Loucy (cell line): Measurements from ENCODE around the gene KLF8.
A peak's percentile ranks its signal among the peaks of the same experiment; 100 is the strongest.

Source experiments
- H2AFZ ChIP-seq: fragments of 200-600 bp; sonication (generic); 2 replicates; pipeline ENCODE4 v1.6.0; 2016; ENCODE audit warnings: antibody characterized with exemption, mild to moderate bottlenecking, low read length, moderate library complexity
- H3F3A ChIP-seq: fragments of 200-600 bp; 2 replicates; pipeline ENCODE4 v1.6.0; 2016; ENCODE audit warnings: antibody characterized with exemption, low read depth, mild to moderate bottlenecking
- H3K27me3 ChIP-seq: fragments of 200-600 bp; sonication (generic); 2 replicates; pipeline ENCODE4 v1.6.1; 2014; ENCODE audit warnings: low read length, mild to moderate bottlenecking; ENCODE audit not compliant: insufficient read depth, poor library complexity, severe bottlenecking
- H3K36me3 ChIP-seq: fragments of 200-600 bp; sonication (generic); 2 replicates; pipeline ENCODE4 v1.6.1; 2016; ENCODE audit warnings: low read length; ENCODE audit not compliant: insufficient read depth
- H3K4me1 ChIP-seq: fragments of 200-600 bp; sonication (generic); 2 replicates; pipeline ENCODE4 v1.5.1; 2014; ENCODE audit warnings: low read length, mild to moderate bottlenecking; ENCODE audit not compliant: insufficient read depth, poor library complexity, severe bottlenecking
- H3K4me2 ChIP-seq: fragments of 200-600 bp; sonication (generic); 2 replicates; pipeline ENCODE4 v1.6.0; 2014; ENCODE audit warnings: antibody characterized with exemption, low read length, low read depth, mild to moderate bottlenecking; ENCODE audit not compliant: poor library complexity, severe bottlenecking
- H3K4me3 ChIP-seq: fragments of 200-600 bp; sonication (generic); 2 replicates; pipeline ENCODE4 v1.5.1; 2014; ENCODE audit warnings: low read length, mild to moderate bottlenecking, mixed read lengths; ENCODE audit not compliant: poor library complexity, severe bottlenecking
- H3K79me2 ChIP-seq: fragments of 200-600 bp; sonication (generic); 2 replicates; pipeline ENCODE4 v1.6.1; 2014; ENCODE audit warnings: low read length; ENCODE audit not compliant: insufficient read depth
- H3K9ac ChIP-seq: fragments of 200-600 bp; sonication (generic); 2 replicates; pipeline ENCODE4 v1.6.0; 2014; ENCODE audit warnings: mild to moderate bottlenecking, low read depth, low read length, moderate library complexity; ENCODE audit not compliant: poor library complexity, severe bottlenecking
- H3K9me2 ChIP-seq: fragments of 200-600 bp; sonication (generic); replicated peaks from 2 replicates; pipeline ENCODE4 v1.6.1; 2016; ENCODE audit warnings: low read depth, low read length, mixed read lengths
- H3K9me3 ChIP-seq: fragments of 200-600 bp; sonication (generic); 2 replicates; pipeline ENCODE4 v1.6.1; 2014; ENCODE audit warnings: mild to moderate bottlenecking, antibody characterized with exemption, low read length, low read depth; ENCODE audit not compliant: insufficient read depth
- H4K20me1 ChIP-seq: fragments of 200-600 bp; sonication (generic); 2 replicates; pipeline ENCODE4 v1.6.0; 2014; ENCODE audit warnings: antibody characterized with exemption, low read length, mild to moderate bottlenecking; ENCODE audit not compliant: insufficient read depth, poor library complexity, severe bottlenecking
- EZH2phosphoT487 ChIP-seq: fragments of 200-600 bp; IDR thresholded peaks from 2 replicates; pipeline ENCODE4 v1.6.1; 2018; ENCODE audit warnings: antibody characterized with exemption, mild to moderate bottlenecking, moderate library complexity, borderline replicate concordance
- TF ChIP-seq, protein P1 (sequence below): fragments of 200-600 bp; sonication (generic); conservative IDR thresholded peaks from 2 replicates; pipeline ENCODE4 v1.5.1; 2014; ENCODE audit warnings: mild to moderate bottlenecking, antibody characterized with exemption, low read length

The KLF8 gene

DNA sequence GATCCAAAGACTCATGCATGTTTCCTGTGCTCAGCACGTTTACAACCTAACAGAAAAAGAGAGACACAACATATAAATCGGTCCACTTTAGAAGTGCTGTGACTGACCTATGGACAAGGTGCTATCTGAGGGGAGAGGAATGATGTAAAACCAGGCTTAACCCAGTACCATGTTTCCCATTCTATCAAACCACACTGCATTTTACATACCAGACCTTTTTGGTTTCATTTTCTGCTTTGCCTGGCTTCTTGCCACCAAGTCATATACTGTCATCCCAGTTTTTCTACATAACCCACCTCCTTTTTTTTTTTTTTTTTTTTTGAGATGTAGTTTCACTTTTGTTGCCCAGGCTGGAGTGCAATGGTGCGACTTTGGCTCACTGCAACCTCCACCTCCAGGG, 82.2 kb downstream of the KLF8 start:
- H4K20me1 ChIP-seq, result no peaks in the 10 kb centered on the region
- peak overlapping the region; percentile 25 for H3K4me3 ChIP-seq
- no peaks in the 10 kb centered on the region for H3K79me2 ChIP-seq
- H3F3A ChIP-seq, result no peaks in the 10 kb centered on the region
- no peak overlapping the region for H2AFZ ChIP-seq
- peak overlapping the region; percentile 48 for H3K4me2 ChIP-seq
- no peaks in the 10 kb centered on the region for H3K4me1 ChIP-seq
- H3K9me3 ChIP-seq, result no peaks in the 10 kb centered on the region
- TF ChIP-seq, protein P1, sequence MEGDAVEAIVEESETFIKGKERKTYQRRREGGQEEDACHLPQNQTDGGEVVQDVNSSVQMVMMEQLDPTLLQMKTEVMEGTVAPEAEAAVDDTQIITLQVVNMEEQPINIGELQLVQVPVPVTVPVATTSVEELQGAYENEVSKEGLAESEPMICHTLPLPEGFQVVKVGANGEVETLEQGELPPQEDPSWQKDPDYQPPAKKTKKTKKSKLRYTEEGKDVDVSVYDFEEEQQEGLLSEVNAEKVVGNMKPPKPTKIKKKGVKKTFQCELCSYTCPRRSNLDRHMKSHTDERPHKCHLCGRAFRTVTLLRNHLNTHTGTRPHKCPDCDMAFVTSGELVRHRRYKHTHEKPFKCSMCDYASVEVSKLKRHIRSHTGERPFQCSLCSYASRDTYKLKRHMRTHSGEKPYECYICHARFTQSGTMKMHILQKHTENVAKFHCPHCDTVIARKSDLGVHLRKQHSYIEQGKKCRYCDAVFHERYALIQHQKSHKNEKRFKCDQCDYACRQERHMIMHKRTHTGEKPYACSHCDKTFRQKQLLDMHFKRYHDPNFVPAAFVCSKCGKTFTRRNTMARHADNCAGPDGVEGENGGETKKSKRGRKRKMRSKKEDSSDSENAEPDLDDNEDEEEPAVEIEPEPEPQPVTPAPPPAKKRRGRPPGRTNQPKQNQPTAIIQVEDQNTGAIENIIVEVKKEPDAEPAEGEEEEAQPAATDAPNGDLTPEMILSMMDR, result no peak
- no peak for TF ChIP-seq EZH2phosphoT487
- no peaks in the 10 kb centered on the region for H3K9me2 ChIP-seq
- H3K36me3 ChIP-seq, result no peaks in the 10 kb centered on the region
- no peak overlapping the region for H3K9ac ChIP-seq
- H3K27me3 ChIP-seq, result no peaks in the 10 kb centered on the region

DNA sequence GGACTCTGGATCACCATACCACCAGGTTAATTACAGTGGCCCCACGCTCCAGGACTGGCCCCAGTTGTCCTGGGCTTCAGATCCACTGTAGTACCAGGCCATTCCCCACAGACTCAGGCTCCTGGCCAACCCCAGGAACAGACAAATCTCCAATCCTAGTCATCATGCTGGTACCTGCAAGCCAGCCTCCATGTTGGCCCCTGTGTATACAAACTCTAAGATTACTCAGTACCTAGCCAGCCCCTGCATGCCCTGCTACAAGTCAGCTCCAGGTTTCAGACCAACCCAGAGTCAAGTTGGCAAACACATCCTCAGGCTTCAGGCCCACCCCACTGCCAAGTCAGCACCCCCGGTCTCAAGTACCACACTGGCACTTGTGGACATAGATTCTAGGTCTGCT, 85.9 kb downstream of the KLF8 start:
- Histone ChIP-seq H3K4me1 (no peaks in the 10 kb centered on the region), H3K9ac (no peak overlapping the region), H3K4me2 (no peak overlapping the region), H3K9me3 (no peaks in the 10 kb centered on the region), H3K4me3 (no peak overlapping the region), H3K9me2 (no peaks in the 10 kb centered on the region), H2AFZ (no peak overlapping the region), H3F3A (no peaks in the 10 kb centered on the region), H3K36me3 (no peaks in the 10 kb centered on the region), H3K27me3 (no peaks in the 10 kb centered on the region), H3K79me2 (no peaks in the 10 kb centered on the region), H4K20me1 (no peaks in the 10 kb centered on the region)
- TF ChIP-seq, protein P1, result no peak
- no peak for TF ChIP-seq EZH2phosphoT487

DNA sequence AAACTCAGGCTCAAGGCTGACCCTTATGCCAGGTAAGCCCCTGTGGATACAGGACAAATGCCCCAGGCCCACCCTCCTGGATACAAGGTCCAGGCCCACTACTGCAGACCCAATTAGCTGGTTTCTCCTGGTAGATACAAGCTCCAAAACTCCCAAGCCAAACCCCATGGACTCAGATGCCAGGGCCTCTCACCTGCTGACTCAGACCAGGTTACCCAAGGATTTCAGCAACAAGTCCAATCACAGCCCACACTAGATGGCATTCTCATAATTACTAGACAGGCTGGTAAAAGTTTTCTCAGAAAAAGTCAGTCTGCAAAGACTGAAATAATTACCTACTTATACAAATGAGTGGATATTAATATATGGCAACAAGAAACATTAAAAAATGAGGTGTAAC, 87.0 kb downstream of the KLF8 start:
- Histone ChIP-seq H3K4me3 (no peak overlapping the region), H3K4me2 (no peak overlapping the region), H3K36me3 (no peaks in the 10 kb centered on the region), H4K20me1 (no peaks in the 10 kb centered on the region), H2AFZ (no peak overlapping the region), H3F3A (no peaks in the 10 kb centered on the region), H3K27me3 (no peaks in the 10 kb centered on the region), H3K9me3 (no peaks in the 10 kb centered on the region), H3K9ac (no peak overlapping the region), H3K4me1 (no peaks in the 10 kb centered on the region), H3K79me2 (no peaks in the 10 kb centered on the region), H3K9me2 (no peaks in the 10 kb centered on the region)
- TF ChIP-seq, protein P1, result no peak
- TF ChIP-seq EZH2phosphoT487, result no peak
